Activated CD4-positive, alpha-beta memory T cell treated with anti-CD3 and anti-CD28 coated beads for 36 hours (primary cell): Measurements from ENCODE around the gene PBX3. TPM values are rescaled to one million over a fixed set of nuclear protein-coding genes. Genes with fewer than 3 reads are reported as not detected.

Experiments
- CTCF ChIA-PET: fragments of 350-600 bp; sonication (Branson Sonifier 250); formaldehyde crosslinking; loops from one replicate; lab custom pipeline; 2021; ENCODE audit warnings: antibody characterized with exemption, inconsistent platforms; lab: Charles Lee
- POLR2A ChIA-PET: fragments of 350-600 bp; sonication (Branson Sonifier 250); formaldehyde crosslinking; loops from one replicate; lab custom pipeline; 2021; ENCODE audit warnings: antibody characterized with exemption; lab: Charles Lee
- DNase-seq: peaks from one replicate; pipeline ENCODE4 v3.0.0-alpha.2; 2020
- H3K27ac Mint-ChIP-seq: one replicate; pipeline ENCODE4 v1.8.0; 2021; ENCODE audit warnings: mixed read lengths
- H3K27me3 Mint-ChIP-seq: one replicate; pipeline ENCODE4 v1.8.0; 2021; ENCODE audit warnings: mixed read lengths
- H3K36me3 Mint-ChIP-seq: one replicate; pipeline ENCODE4 v1.8.0; 2021; ENCODE audit warnings: mixed read lengths
- H3K4me1 Mint-ChIP-seq: one replicate; pipeline ENCODE4 v1.8.0; 2021; ENCODE audit warnings: low read depth, mixed read lengths
- H3K4me3 Mint-ChIP-seq: one replicate; pipeline ENCODE4 v1.8.0; 2021; ENCODE audit warnings: mild to moderate bottlenecking, mixed read lengths
- H3K9me3 Mint-ChIP-seq: one replicate; pipeline ENCODE4 v1.8.0; 2021; ENCODE audit warnings: mixed read lengths
- intact Hi-C: fragments of 100-400 bp; cut with micrococcal nuclease; formaldehyde crosslinking; loops from one replicate; pipeline ENCODE4 v1.15.1; 2023
- total RNA-seq, 2 experiments: library from RNA; stranded (reverse); gene quantifications; one replicate each; pipeline ENCODE4 v1.2.3, GENCODE V29; 2021

PBX3 gene
- total RNA-seq, result 10 to 100 TPM; 11.9 to 12.7 TPM

- POLR2A ChIA-PET, result interaction anchor here (1.3 to 1.7 kb wide), 2 partner anchors 41 to 43 kb away, joined by 3 to 4 read pairs; no protein-coding TSS in a partner anchor
- intact Hi-C loops, result loop anchor here (5.0 kb wide), 5 partner anchors 80 to 1040 kb away; no protein-coding TSS in a partner anchor
- H3K4me3 Mint-ChIP-seq, result peak within 1 kb of the TSS; percentile 86
Observed at GRCh38 chr9:125747053-125747764, at the start of gene PBX3. TSS of gene PBX3 (plus strand) at chr9:125747373.

GRCh38 chr9:125699870-125700269, 47.3 kb upstream of the PBX3 start:
- H3K27me3 Mint-ChIP-seq, result no peaks in the 10 kb centered on the region

More at GRCh38 chr9:125747053-125747764, at the start of gene PBX3:
- H3K9me3 Mint-ChIP-seq, result no peaks in the 10 kb centered on the region
- peak within 1 kb of the TSS; percentile 95 for H3K27ac Mint-ChIP-seq
- DNase-seq, result peak; percentile 59
- no peaks in the 10 kb centered on the region for H3K27me3 Mint-ChIP-seq
- H3K36me3 Mint-ChIP-seq, result peaks cover 7% of the 10 kb centered on the region
- peaks cover 32% of the 10 kb centered on the region for H3K4me1 Mint-ChIP-seq
- CTCF ChIA-PET, result no interaction called here

GRCh38 chr9:125700791-125701190, 46.4 kb upstream of the PBX3 start:
- intact Hi-C loops, result loop anchor here (1.0 to 5.0 kb wide), 6 partner anchors 38 to 817 kb away; no protein-coding TSS in a partner anchor

More at GRCh38 chr9:125699870-125700269, 47.3 kb upstream of the PBX3 start:
- ChIA-PET POLR2A (no interaction called here), CTCF (no interaction called here)
- H3K27ac Mint-ChIP-seq, result no peak overlapping the region
- intact Hi-C loops, result loop anchor here (2.0 to 5.0 kb wide), 3 partner anchors 38 to 179 kb away; no protein-coding TSS in a partner anchor
- DNase-seq, result no peak
- H3K36me3 Mint-ChIP-seq, result peaks cover 5% of the 10 kb centered on the region
- H3K4me3 Mint-ChIP-seq, result no peak overlapping the region
- H3K9me3 Mint-ChIP-seq, result no peaks in the 10 kb centered on the region
- peaks cover 46% of the 10 kb centered on the region for H3K4me1 Mint-ChIP-seq

GRCh38 chr9:125701351-125701750, 45.8 kb upstream of the PBX3 start:
- ChIA-PET POLR2A (interaction anchor here (1.0 kb wide), 1 partner anchor 51 kb away, joined by 4 read pairs; no protein-coding TSS in a partner anchor), CTCF (interaction anchor here (1.2 kb wide), 1 partner anchor 144 kb away, joined by 3 read pairs; no protein-coding TSS in a partner anchor)
- H3K4me3 Mint-ChIP-seq, result no peak overlapping the region
- intact Hi-C loops, result loop anchor here (1.0 to 5.0 kb wide), 6 partner anchors 39 to 816 kb away; no protein-coding TSS in a partner anchor
- DNase-seq, result peak; percentile 31
- H3K4me1 Mint-ChIP-seq, result peaks cover 60% of the 10 kb centered on the region
- H3K9me3 Mint-ChIP-seq, result no peaks in the 10 kb centered on the region
- no peaks in the 10 kb centered on the region for H3K27me3 Mint-ChIP-seq
- peaks cover 5% of the 10 kb centered on the region for H3K36me3 Mint-ChIP-seq
- peak overlapping the region; percentile 44 for H3K27ac Mint-ChIP-seq

More at GRCh38 chr9:125700791-125701190, 46.4 kb upstream of the PBX3 start:
- CTCF ChIA-PET, result interaction anchor here (0.6 to 1.2 kb wide), 2 partner anchors 140 to 143 kb away, joined by 3 read pairs; no protein-coding TSS in a partner anchor
- Mint-ChIP-seq H3K4me3 (peak overlapping the region; percentile 3), H3K27me3 (no peaks in the 10 kb centered on the region), H3K4me1 (peaks cover 55% of the 10 kb centered on the region), H3K27ac (peak overlapping the region; percentile 44), H3K9me3 (no peaks in the 10 kb centered on the region), H3K36me3 (peaks cover 5% of the 10 kb centered on the region)
- DNase-seq, result peak; percentile 71
- POLR2A ChIA-PET, result interaction anchor here (1.0 kb wide), 1 partner anchor 50 kb away, joined by 4 read pairs; no protein-coding TSS in a partner anchor

- no peaks in the 10 kb centered on the region for H3K9me3 Mint-ChIP-seq
- CTCF ChIA-PET, result no interaction called here
- H3K36me3 Mint-ChIP-seq, result peaks cover 5% of the 10 kb centered on the region
- no peak for DNase-seq
- H3K4me3 Mint-ChIP-seq, result no peak overlapping the region
- H3K27me3 Mint-ChIP-seq, result no peaks in the 10 kb centered on the region
- POLR2A ChIA-PET, result interaction anchor here (0.6 to 1.2 kb wide), 3 partner anchors 30 to 469 kb away, joined by 3 to 4 read pairs (median 4); no protein-coding TSS in a partner anchor
- no peak overlapping the region for H3K27ac Mint-ChIP-seq
- peaks cover 52% of the 10 kb centered on the region for H3K4me1 Mint-ChIP-seq
- intact Hi-C loops, result loop anchor here (5.0 kb wide), 2 partner anchors 41 to 124 kb away; no protein-coding TSS in a partner anchor
Observed at GRCh38 chr9:125703662-125704061, 43.5 kb upstream of the PBX3 start.

GRCh38 chr9:125705893-125706292, 41.3 kb upstream of the PBX3 start:
- Mint-ChIP-seq H3K4me1 (peaks cover 45% of the 10 kb centered on the region), H3K27ac (no peak overlapping the region), H3K27me3 (no peaks in the 10 kb centered on the region), H3K9me3 (no peaks in the 10 kb centered on the region), H3K4me3 (peak overlapping the region; percentile 77), H3K36me3 (peaks cover 5% of the 10 kb centered on the region)
- no peak for DNase-seq
- ChIA-PET POLR2A (interaction anchor here (0.8 to 1.7 kb wide), 3 partner anchors 42 to 111 kb away, joined by 3 to 4 read pairs (median 4); no protein-coding TSS in a partner anchor), CTCF (interaction anchor here (2.0 kb wide), 1 partner anchor 148 kb away, joined by 11 read pairs; no protein-coding TSS in a partner anchor)
- intact Hi-C loops, result loop anchor here (2.0 kb wide), 1 partner anchor 55 kb away; no protein-coding TSS in a partner anchor

- peak within 1 kb of the TSS; percentile 77 for H3K4me3 Mint-ChIP-seq
- POLR2A ChIA-PET, result interaction anchor here (0.8 to 1.7 kb wide), 6 partner anchors 39 to 185 kb away, joined by 3 to 9 read pairs (median 4); no protein-coding TSS in a partner anchor
- H3K27me3 Mint-ChIP-seq, result no peaks in the 10 kb centered on the region
- peaks cover 5% of the 10 kb centered on the region for H3K36me3 Mint-ChIP-seq
- intact Hi-C loops, result loop anchor here (1.0 to 2.0 kb wide), 2 partner anchors 39 to 56 kb away; no protein-coding TSS in a partner anchor
- DNase-seq, result peak; percentile 97
- H3K27ac Mint-ChIP-seq, result peak within 1 kb of the TSS; percentile 77
- no peaks in the 10 kb centered on the region for H3K9me3 Mint-ChIP-seq
- H3K4me1 Mint-ChIP-seq, result peaks cover 37% of the 10 kb centered on the region
- CTCF ChIA-PET, result interaction anchor here (0.8 to 2.0 kb wide), 5 partner anchors 38 to 783 kb away, joined by 3 to 11 read pairs (median 5); no protein-coding TSS in a partner anchor
Observed at GRCh38 chr9:125706651-125707471, 40.3 kb upstream of the PBX3 start, which contains the start of gene MAPKAP1. TSS of gene MAPKAP1 (minus strand) at chr9:125707208. CDS start at chr9:125672574, 34,634 bp downstream.

GRCh38 chr9:125707472-125707804, 39.7 kb upstream of the PBX3 start:
- POLR2A ChIA-PET, result interaction anchor here (1.2 to 1.7 kb wide), 4 partner anchors 38 to 186 kb away, joined by 4 to 9 read pairs (median 4); no protein-coding TSS in a partner anchor

GRCh38 chr9:125726456-125727132, 20.6 kb upstream of the PBX3 start:
- no peaks in the 10 kb centered on the region for H3K36me3 Mint-ChIP-seq
- ChIA-PET CTCF (no interaction called here), POLR2A (no interaction called here)
- no peaks in the 10 kb centered on the region for H3K27me3 Mint-ChIP-seq
- intact Hi-C loops, result no loop called here
- no peak overlapping the region for H3K4me3 Mint-ChIP-seq
- no peak for DNase-seq
- no peaks in the 10 kb centered on the region for H3K9me3 Mint-ChIP-seq
- H3K4me1 Mint-ChIP-seq, result no peaks in the 10 kb centered on the region
- H3K27ac Mint-ChIP-seq, result no peak overlapping the region

More at GRCh38 chr9:125707472-125707804, 39.7 kb upstream of the PBX3 start:
- CTCF ChIA-PET, result interaction anchor here (1.2 to 2.0 kb wide), 4 partner anchors 57 to 783 kb away, joined by 3 to 11 read pairs (median 5); no protein-coding TSS in a partner anchor
- Mint-ChIP-seq H3K27ac (peak overlapping the region; percentile 77), H3K4me3 (peak overlapping the region; percentile 77), H3K36me3 (peaks cover 5% of the 10 kb centered on the region), H3K9me3 (no peaks in the 10 kb centered on the region), H3K4me1 (peaks cover 35% of the 10 kb centered on the region), H3K27me3 (no peaks in the 10 kb centered on the region)
- intact Hi-C loops, result loop anchor here (1.0 to 2.0 kb wide), 2 partner anchors 39 to 57 kb away; no protein-coding TSS in a partner anchor
- DNase-seq, result no peak

GRCh38 chr9:125730168-125730567, 17.0 kb upstream of the PBX3 start:
- POLR2A ChIA-PET, result no interaction called here
- no peaks in the 10 kb centered on the region for H3K27me3 Mint-ChIP-seq
- CTCF ChIA-PET, result no interaction called here
- intact Hi-C loops, result no loop called here
- no peaks in the 10 kb centered on the region for H3K4me1 Mint-ChIP-seq
- H3K4me3 Mint-ChIP-seq, result no peak overlapping the region
- DNase-seq, result no peak
- H3K27ac Mint-ChIP-seq, result no peak overlapping the region
- H3K9me3 Mint-ChIP-seq, result no peaks in the 10 kb centered on the region
- no peaks in the 10 kb centered on the region for H3K36me3 Mint-ChIP-seq
